Posterior vena cava (tissue), 2 donors: ENCODE results near the gene NRCAM. TPM values are rescaled to one million over a fixed set of nuclear protein-coding genes. Genes with fewer than 3 reads are reported as not detected.

Experiments
- DNase-seq: peaks from one replicate; pipeline ENCODE4 v3.0.0-alpha.2; 2020; ENCODE audit warnings: low spot score
- intact Hi-C, 2 donors: fragments of 100-400 bp; cut with DNase I; formaldehyde crosslinking; loops; one replicate each; pipeline versions ENCODE4 v1.14.1 to v1.14.2; 2022 to 2023
- total RNA-seq, 2 donors: library from RNA; stranded (reverse); fragmentation: NEBNext Ultra II Directional; extraction: Animal tissue kit (Norgen Biotek cat#: 25700); gene quantifications; one replicate each; pipeline ENCODE4 v1.2.1, GENCODE V29; 2021
- donor health status: DM: yes; HTN: yes; CAD: no.
- donor health status: DM: yes; HTN: yes; CAD: no.

Gene NRCAM
- total RNA-seq, 2 donors from 2014 or later = 1.5 to 1.7 TPM

- intact Hi-C loops = no loop called here
These were observed 22.2 kb downstream of the NRCAM start for GRCh38 chr7:108434010-108434409.

GRCh38 chr7:108431099-108431498, 25.1 kb downstream of the NRCAM start:
- DNase-seq = no peak
- intact Hi-C loops = no loop called here

More at GRCh38 chr7:108434010-108434409, 22.2 kb downstream of the NRCAM start:
- DNase-seq = no peak

- no peak for DNase-seq
- intact Hi-C loops = no loop called here
These were observed 25.6 kb downstream of the NRCAM start for GRCh38 chr7:108430664-108431063.

GRCh38 chr7:108427766-108428165, 28.5 kb downstream of the NRCAM start:
- no peak for DNase-seq
- intact Hi-C loops = loop anchor here in 1 of 2 donors (2.0 kb wide), 1 partner anchor 27 kb away; no protein-coding TSS in a partner anchor

GRCh38 chr7:108425714-108426275, 30.4 kb downstream of the NRCAM start:
- intact Hi-C loops = loop anchor here in 1 of 2 donors (2.0 kb wide), 1 partner anchor 29 kb away; no protein-coding TSS in a partner anchor
- no peak for DNase-seq

- no peak for DNase-seq
- intact Hi-C loops = loop anchor here in 1 of 2 donors (5.0 kb wide), 1 partner anchor 1617 kb away; no protein-coding TSS in a partner anchor
These were observed 32.2 kb downstream of the NRCAM start for GRCh38 chr7:108424013-108424412.

GRCh38 chr7:108423089-108423989, 32.9 kb downstream of the NRCAM start:
- intact Hi-C loops = loop anchor here in 1 of 2 donors (5.0 kb wide), 1 partner anchor 1616 kb away; no protein-coding TSS in a partner anchor
- DNase-seq = no peak

- no peak for DNase-seq
- intact Hi-C loops = loop anchor here in 1 of 2 donors (5.0 kb wide), 1 partner anchor 1615 kb away; no protein-coding TSS in a partner anchor
These were observed 34.4 kb downstream of the NRCAM start for GRCh38 chr7:108421720-108422331.

- no peak for DNase-seq
- intact Hi-C loops = loop anchor here in 1 of 2 donors (5.0 kb wide), 1 partner anchor 1613 kb away; no protein-coding TSS in a partner anchor
These were observed 36.0 kb downstream of the NRCAM start for GRCh38 chr7:108419961-108420908.

- intact Hi-C loops = no loop called here
These were observed 37.3 kb downstream of the NRCAM start for GRCh38 chr7:108418946-108419345.

GRCh38 chr7:108417926-108418325, 38.3 kb downstream of the NRCAM start:
- no peak for DNase-seq
- intact Hi-C loops = no loop called here

More at GRCh38 chr7:108418946-108419345, 37.3 kb downstream of the NRCAM start:
- no peak for DNase-seq

GRCh38 chr7:108417144-108417543, 39.1 kb downstream of the NRCAM start:
- intact Hi-C loops = no loop called here
- no peak for DNase-seq

- no peak for DNase-seq
- intact Hi-C loops = no loop called here
These were observed 40.3 kb downstream of the NRCAM start for GRCh38 chr7:108415821-108416536.

- intact Hi-C loops = no loop called here
- no peak for DNase-seq
These were observed 41.2 kb downstream of the NRCAM start for GRCh38 chr7:108415084-108415483.

GRCh38 chr7:108413782-108414492, 42.3 kb downstream of the NRCAM start:
- DNase-seq = no peak
- intact Hi-C loops = no loop called here

- DNase-seq = no peak
- intact Hi-C loops = no loop called here
These were observed 42.9 kb downstream of the NRCAM start for GRCh38 chr7:108413337-108413736.

GRCh38 chr7:108409146-108409545, 47.1 kb downstream of the NRCAM start:
- no peak for DNase-seq
- intact Hi-C loops = no loop called here
